Esophagus muscularis mucosa (tissue), 4 donors: ENCODE results near the gene SETDB2.

ENCODE experiments used
- EP300 ChIP-seq: sonication (generic); formaldehyde crosslinking; IDR thresholded peaks from one replicate; pipeline ENCODE4 v1.6.1; 2017; ENCODE audit warnings: antibody characterized with exemption
- POLR2A ChIP-seq: fragments of 450-650 bp; IDR thresholded peaks from one replicate; pipeline ENCODE4 v1.6.1; 2017; ENCODE audit warnings: antibody characterized with exemption, moderate library complexity, mild to moderate bottlenecking, low read depth
- TF ChIP-seq, protein P1 (sequence below), 3 experiments: fragments of 200-600 bp in 2 of 3; fragments of 450-650 bp in 1 of 3; sonication (generic) in 2 of 3; IDR thresholded peaks; one replicate each; pipeline ENCODE4 v1.5.1; 2017 to 2019; ENCODE audit warnings: antibody characterized with exemption in 3 of 3, mild to moderate bottlenecking in 2 of 3, moderate library complexity in 1 of 3

DNA sequence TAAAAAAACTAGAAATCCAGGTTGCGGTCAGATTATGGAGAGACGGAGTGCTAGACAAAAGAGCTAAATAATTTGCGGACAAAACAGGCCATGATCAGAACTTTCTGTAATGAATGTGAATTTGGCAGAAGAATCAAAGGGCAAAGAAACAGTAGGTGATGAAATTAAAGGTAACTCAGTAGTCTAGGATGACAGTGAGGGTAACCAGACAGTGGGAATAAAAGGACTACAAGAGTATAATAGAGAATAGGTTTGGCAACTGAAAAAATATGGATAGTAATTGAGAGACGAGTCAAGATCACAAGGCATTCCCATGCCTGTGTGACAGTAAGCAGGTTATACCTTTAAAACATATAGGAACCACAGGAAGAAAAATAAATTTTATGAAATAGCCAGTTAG, 36.1 kb upstream of the SETDB2 start:
- TF ChIP-seq, protein P1, sequence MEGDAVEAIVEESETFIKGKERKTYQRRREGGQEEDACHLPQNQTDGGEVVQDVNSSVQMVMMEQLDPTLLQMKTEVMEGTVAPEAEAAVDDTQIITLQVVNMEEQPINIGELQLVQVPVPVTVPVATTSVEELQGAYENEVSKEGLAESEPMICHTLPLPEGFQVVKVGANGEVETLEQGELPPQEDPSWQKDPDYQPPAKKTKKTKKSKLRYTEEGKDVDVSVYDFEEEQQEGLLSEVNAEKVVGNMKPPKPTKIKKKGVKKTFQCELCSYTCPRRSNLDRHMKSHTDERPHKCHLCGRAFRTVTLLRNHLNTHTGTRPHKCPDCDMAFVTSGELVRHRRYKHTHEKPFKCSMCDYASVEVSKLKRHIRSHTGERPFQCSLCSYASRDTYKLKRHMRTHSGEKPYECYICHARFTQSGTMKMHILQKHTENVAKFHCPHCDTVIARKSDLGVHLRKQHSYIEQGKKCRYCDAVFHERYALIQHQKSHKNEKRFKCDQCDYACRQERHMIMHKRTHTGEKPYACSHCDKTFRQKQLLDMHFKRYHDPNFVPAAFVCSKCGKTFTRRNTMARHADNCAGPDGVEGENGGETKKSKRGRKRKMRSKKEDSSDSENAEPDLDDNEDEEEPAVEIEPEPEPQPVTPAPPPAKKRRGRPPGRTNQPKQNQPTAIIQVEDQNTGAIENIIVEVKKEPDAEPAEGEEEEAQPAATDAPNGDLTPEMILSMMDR (IDR thresholded peaks at IDR 0.05): no peak
- TF ChIP-seq EP300 (no peak), POLR2A (no peak)
